Keratinocyte (primary cell): Measurements from ENCODE around the gene SPINT1. TPM values are rescaled to one million over a fixed set of nuclear protein-coding genes. Genes with fewer than 3 reads are reported as not detected.

Experiments
- DNase-seq: peaks from one replicate; pipeline ENCODE4 v3.0.0-alpha.2; 2011; ENCODE audit warnings: low read depth, missing footprints, low spot score
- FAIRE-seq: peaks from 2 replicates; lab custom pipeline; 2011; peaks lifted over from hg19 to GRCh38; lab: Jason Lieb, UNC
- H2AFZ ChIP-seq: 2 replicates; pipeline ENCODE4 v1.6.0; 2012; ENCODE audit warnings: low read length, control low read depth, inconsistent platforms; ENCODE audit not compliant: control insufficient read depth
- H3K27ac ChIP-seq: 2 replicates; pipeline ENCODE4 v1.5.1; 2011; ENCODE audit warnings: low read length; ENCODE audit not compliant: control insufficient read depth, insufficient read depth
- H3K27me3 ChIP-seq: 3 replicates; pipeline ENCODE4 v1.6.0; 2011; ENCODE audit warnings: low read length; ENCODE audit not compliant: control insufficient read depth, insufficient read depth; ENCODE audit errors: extremely low read depth
- H3K36me3 ChIP-seq, 2 experiments: 2 replicates in 1 of 2; 3 replicates in 1 of 2; pipeline ENCODE4 v1.5.1; 2011; ENCODE audit warnings: low read length in 2 of 2, mild to moderate bottlenecking in 1 of 2; ENCODE audit not compliant: control insufficient read depth in 2 of 2, insufficient read depth in 2 of 2; ENCODE audit errors: extremely low read depth in 1 of 2
- H3K4me1 ChIP-seq: 3 replicates; pipeline ENCODE4 v1.5.1; 2011; ENCODE audit warnings: low read length; ENCODE audit not compliant: control insufficient read depth, insufficient read depth; ENCODE audit errors: extremely low read depth
- H3K4me2 ChIP-seq: 3 replicates; pipeline ENCODE4 v1.6.0; 2011; ENCODE audit warnings: low read depth, low read length; ENCODE audit not compliant: control insufficient read depth, insufficient read depth; ENCODE audit errors: extremely low read depth
- H3K4me3 ChIP-seq, 3 experiments: fragments of 200-600 bp in 1 of 3; sonication (generic) in 1 of 3; 2 replicates in 2 of 3; 3 replicates in 1 of 3; pipeline ENCODE4 v1.5.1; 2011 to 2016; ENCODE audit warnings: low read length in 3 of 3, mild to moderate bottlenecking in 3 of 3, control low read depth in 2 of 3, inconsistent platforms in 1 of 3, low read depth in 1 of 3, mixed read lengths in 1 of 3, mixed run types in 1 of 3, moderate library complexity in 1 of 3; ENCODE audit not compliant: control insufficient read depth in 2 of 3, insufficient read depth in 2 of 3; ENCODE audit errors: extremely low read depth in 1 of 3
- H3K79me2 ChIP-seq: 2 replicates; pipeline ENCODE4 v1.6.0; 2012; ENCODE audit warnings: low read length; ENCODE audit not compliant: control insufficient read depth, insufficient read depth
- H3K9ac ChIP-seq: 3 replicates; pipeline ENCODE4 v1.6.0; 2011; ENCODE audit warnings: low read length; ENCODE audit not compliant: control insufficient read depth, insufficient read depth; ENCODE audit errors: extremely low read depth
- H3K9me1 ChIP-seq: 3 replicates; pipeline ENCODE4 v1.6.0; 2011; ENCODE audit warnings: low read length; ENCODE audit not compliant: control insufficient read depth, insufficient read depth; ENCODE audit errors: extremely low read depth
- H3K9me3 ChIP-seq: 2 replicates; pipeline ENCODE4 v1.5.1; 2012; ENCODE audit warnings: low read depth, low read length; ENCODE audit not compliant: control insufficient read depth
- H4K20me1 ChIP-seq: 3 replicates; pipeline ENCODE4 v1.6.0; 2011; ENCODE audit warnings: low read length; ENCODE audit not compliant: control insufficient read depth, insufficient read depth; ENCODE audit errors: extremely low read depth
- CTCF ChIP-seq, 3 experiments: IDR thresholded peaks in 1 of 3; conservative IDR thresholded peaks in 1 of 3; optimal IDR thresholded peaks in 1 of 3; 2 replicates in 2 of 3; 3 replicates in 1 of 3; pipeline versions ENCODE3 to v1.5.1; 2011; ENCODE audit warnings: low read length in 3 of 3, mild to moderate bottlenecking in 3 of 3, moderate library complexity in 2 of 3, control low read depth in 1 of 3, inconsistent platforms in 1 of 3; ENCODE audit not compliant: insufficient read depth in 2 of 3; ENCODE audit errors: extremely low read depth in 1 of 3
- EZH2 ChIP-seq: IDR thresholded peaks from one replicate; pipeline ENCODE4 v1.6.1; 2012; ENCODE audit warnings: inconsistent platforms, mild to moderate bottlenecking, low read length, moderate library complexity
- dilution Hi-C: fragments of 300-500 bp; cut with MboI; formaldehyde crosslinking; loops from one replicate; pipeline ENCODE4 v1.7.0; 2020; ENCODE audit warnings: low sequenced_read_pairs; ENCODE audit not compliant: extremely low pct_ligation_motif_present
- polyA plus RNA-seq, 5 experiments: library from polyadenylated mRNA; depleted of rRNA in 3 of 5; stranded (reverse) in 3 of 5; stranded (forward) in 1 of 5; unstranded in 1 of 5; fragments of >200 nt; gene quantifications; 1 replicate in 1 of 5; 2 replicates in 3 of 5; 3 replicates in 1 of 5; pipeline versions ENCODE4 v1.2.1 to v1.2.3, GENCODE V29; 2011 to 2012; ENCODE audit warnings: missing spikeins in 2 of 5, low read depth in 1 of 5, low replicate concordance in 1 of 5

The SPINT1 gene
- polyA plus RNA-seq, 1 donor (not counting 4 experiments of a cell fraction or from before 2014, with no cell fraction given), result 40.9 TPM

DNA sequence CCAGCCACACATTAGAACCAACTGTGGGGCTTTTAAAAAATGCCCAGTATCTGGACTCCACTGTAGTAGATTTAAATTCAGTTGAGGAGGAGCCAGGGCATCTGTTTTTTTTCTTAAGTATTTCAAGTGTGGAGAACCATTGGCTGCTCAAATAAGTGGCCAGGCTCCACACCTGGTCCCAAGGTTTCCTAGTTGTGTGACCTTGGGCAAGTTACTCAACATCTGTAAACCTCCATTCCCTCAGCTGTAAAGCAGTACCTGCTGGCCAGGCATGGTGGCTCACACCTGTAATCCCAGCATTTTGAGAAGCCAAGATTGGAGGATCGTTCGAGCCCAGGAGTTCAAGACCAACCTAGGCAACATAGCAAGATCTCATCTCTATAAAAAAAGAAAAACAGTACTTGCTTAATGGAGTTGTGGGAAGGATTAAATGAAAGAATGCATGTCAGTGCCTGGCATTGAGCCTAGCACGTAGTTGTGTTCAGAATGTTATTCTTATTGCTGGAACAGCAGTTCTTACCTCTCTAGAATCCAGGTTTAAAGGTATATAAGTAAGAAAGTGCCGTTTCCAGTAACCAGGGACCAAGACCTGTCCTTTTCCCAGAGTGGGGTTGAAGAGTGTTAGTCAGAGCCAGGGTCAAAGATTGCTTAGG is 17.3 kb upstream of the SPINT1 start:
- no peak for TF ChIP-seq EZH2
- TF ChIP-seq CTCF (optimal IDR thresholded peaks at IDR 0.05 in 1 of 3, IDR thresholded peaks at IDR 0.05 in 1 of 3, conservative IDR thresholded peaks at IDR 0.05 in 1 of 3; ENCODE audit: extremely low read depth in 1 of 3, insufficient read depth in 2 of 3, low read length in 3 of 3), result no peak
- Histone ChIP-seq H3K4me1 (peaks cover 5% of the 10 kb centered on the region), H3K27ac (no peak overlapping the region), H3K9me1 (no peaks in the 10 kb centered on the region), H3K79me2 (no peaks in the 10 kb centered on the region), H3K27me3 (no peaks in the 10 kb centered on the region), H4K20me1 (no peaks in the 10 kb centered on the region), H3K4me3 (no peak overlapping the region), H3K36me3 (no peaks in the 10 kb centered on the region), H2AFZ (no peak overlapping the region), H3K4me2 (no peak overlapping the region), H3K9ac (no peak overlapping the region), H3K9me3 (no peaks in the 10 kb centered on the region)
- DNase-seq (no peak), FAIRE-seq (no peak)
- dilution Hi-C loops, result no loop called here

- Histone ChIP-seq H3K9ac (no peak within 1 kb of the TSS), H3K4me1 (peaks cover 5% of the 10 kb centered on the region), H3K27ac (no peak within 1 kb of the TSS), H3K27me3 (no peaks in the 10 kb centered on the region), H3K4me3 (no peak within 1 kb of the TSS), H3K4me2 (no peak within 1 kb of the TSS), H3K9me3 (no peaks in the 10 kb centered on the region), H3K9me1 (no peaks in the 10 kb centered on the region), H2AFZ (no peak within 1 kb of the TSS), H3K79me2 (no peaks in the 10 kb centered on the region), H3K36me3 (no peaks in the 10 kb centered on the region), H4K20me1 (no peaks in the 10 kb centered on the region)
- no peak for DNase-seq
- dilution Hi-C loops, result no loop called here
- FAIRE-seq, result no peak
- no peak for TF ChIP-seq EZH2
- no peak for TF ChIP-seq CTCF (optimal IDR thresholded peaks at IDR 0.05 in 1 of 3, IDR thresholded peaks at IDR 0.05 in 1 of 3, conservative IDR thresholded peaks at IDR 0.05 in 1 of 3; ENCODE audit: extremely low read depth in 1 of 3, insufficient read depth in 2 of 3, low read length in 3 of 3)
These were observed 15.3 kb upstream of the SPINT1 start, which contains the start of gene PPP1R14D for GRCh38 chr15:40828447-40829036. PPP1R14D (minus strand) TSS chr15:40828708; CDS start chr15:40828641, 67 bp downstream.
